Activated T-cell treated with anti-CD3 and anti-CD28 coated beads for 48 hours (primary cell): ENCODE measurements around the gene RBM47.
"Not testable (repeated sequence)": the region's sequence is repeated elsewhere in the genome, so short reads cannot be mapped to it uniquely, and the experiment has no call there.

Source experiments
- DNase-seq: peaks from one replicate; pipeline ENCODE4 v3.0.0-alpha.2; 2020; ENCODE audit warnings: low read depth

The RBM47 gene

DNA sequence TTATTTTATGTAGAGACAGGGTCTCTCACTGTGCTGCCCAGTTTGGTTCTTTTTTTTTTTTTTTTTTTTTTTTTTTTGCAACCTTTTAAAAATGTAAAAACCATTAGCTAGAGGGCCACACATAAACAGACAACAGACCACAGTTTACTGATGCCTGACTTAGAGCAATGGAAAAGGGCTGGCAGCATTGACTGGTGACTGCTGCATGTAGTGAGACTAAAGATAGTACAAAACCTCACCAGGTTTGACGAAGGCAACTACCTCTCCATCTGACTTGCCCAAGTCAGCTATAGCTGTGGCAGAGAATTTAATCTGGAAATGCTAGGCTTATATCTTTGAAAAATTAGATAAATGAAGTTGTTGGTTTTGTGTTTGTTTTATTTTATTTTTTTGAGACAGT is 102.9 kb downstream of the RBM47 start:
- no peak for DNase-seq

GRCh38 chr4:40525752-40526598 is 103.7 kb downstream of the RBM47 start:
- no peak for DNase-seq

GRCh38 chr4:40524366-40525041 is 105.2 kb downstream of the RBM47 start:
- no peak for DNase-seq

GRCh38 chr4:40523581-40523980 is 106.1 kb downstream of the RBM47 start:
- no peak for DNase-seq

- no peak for DNase-seq
Observed at GRCh38 chr4:40521957-40522356, 107.7 kb downstream of the RBM47 start.

- DNase-seq = no peak
Observed at GRCh38 chr4:40520533-40520932, 109.1 kb downstream of the RBM47 start.

- not testable (repeated sequence) for DNase-seq
Observed at GRCh38 chr4:40517081-40517480, 112.6 kb downstream of the RBM47 start.

DNA sequence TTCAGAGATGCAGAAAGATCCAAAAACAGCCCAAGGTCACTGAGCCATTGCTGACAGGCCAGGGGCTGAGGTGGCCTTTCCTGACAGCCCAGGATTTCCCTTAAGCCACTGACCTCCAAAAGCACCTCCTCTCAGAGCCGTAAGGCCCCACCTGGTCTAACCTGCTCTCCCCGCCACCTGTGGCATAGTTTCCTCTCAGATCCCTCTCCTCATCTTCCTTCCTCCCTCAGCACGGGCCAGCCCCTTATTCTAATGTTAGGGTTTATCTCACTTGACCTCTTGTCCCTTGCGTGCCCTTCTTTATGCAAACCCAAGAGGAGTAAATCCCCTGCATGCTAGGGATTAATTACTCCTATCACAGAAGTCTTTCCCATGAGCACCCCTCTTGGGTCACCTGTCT is 113.0 kb downstream of the RBM47 start:
- no peak for DNase-seq

DNA sequence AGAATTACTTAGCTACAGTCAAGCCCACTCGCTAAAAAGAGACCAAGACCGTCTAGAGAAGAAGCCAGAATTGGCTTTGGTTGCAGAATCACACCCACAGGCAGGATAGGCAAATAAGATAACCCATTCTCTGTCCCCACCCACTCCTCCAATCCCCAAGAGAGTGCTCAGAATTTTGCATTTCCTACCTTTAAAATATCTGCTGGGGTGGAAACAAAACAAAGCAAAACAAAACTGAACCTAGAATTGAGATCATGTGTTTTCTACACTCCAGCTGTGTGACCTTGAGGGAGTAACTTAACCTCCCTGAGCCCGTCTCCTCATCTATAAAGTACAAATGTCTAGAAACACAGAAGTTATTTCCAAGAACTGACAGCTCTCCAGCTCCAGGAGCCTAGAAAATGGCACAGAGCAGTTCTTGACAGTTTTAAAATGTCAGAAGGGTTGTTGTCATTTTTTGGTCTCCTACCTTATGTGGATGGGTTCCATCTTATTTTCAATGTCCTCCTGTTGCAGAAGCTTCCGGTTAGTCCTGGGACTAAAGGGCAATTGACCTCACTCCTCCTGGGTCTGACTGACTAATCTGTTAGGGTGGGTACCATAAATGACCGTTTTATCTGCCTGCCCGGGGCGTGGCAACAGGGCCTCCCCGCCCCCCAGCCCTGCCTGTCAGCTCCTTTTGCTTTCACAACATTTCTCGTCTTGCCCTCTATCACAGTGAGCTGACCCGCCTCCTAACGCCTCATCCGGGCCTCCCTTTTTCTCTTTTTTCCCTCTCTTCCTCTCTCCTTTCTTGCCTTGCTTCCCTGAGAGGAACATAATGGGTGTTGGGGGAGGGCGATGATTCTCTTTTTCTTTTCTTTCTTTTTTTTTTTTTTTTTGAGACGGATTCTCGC is 114.0 kb downstream of the RBM47 start:
- DNase-seq = no peak

DNA sequence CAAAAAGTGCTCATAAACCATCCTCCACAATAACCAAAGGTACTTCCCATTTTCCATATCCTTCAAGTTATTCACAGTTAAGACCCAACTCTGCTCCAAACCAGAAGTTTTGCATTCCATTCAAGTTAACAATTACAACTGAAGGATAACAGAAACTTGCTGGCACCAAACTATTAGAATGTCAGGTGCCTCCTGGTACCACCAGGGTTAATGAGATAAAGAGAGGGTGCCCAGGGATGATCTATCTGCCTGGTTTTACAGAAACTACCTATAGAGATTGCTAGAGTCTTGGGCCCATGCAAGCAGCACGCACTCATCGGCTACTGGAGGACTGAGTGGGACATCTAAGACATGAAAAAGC is 114.6 kb downstream of the RBM47 start:
- DNase-seq = no peak

- no peak for DNase-seq
Observed at GRCh38 chr4:40514497-40514951, 115.1 kb downstream of the RBM47 start.

DNA sequence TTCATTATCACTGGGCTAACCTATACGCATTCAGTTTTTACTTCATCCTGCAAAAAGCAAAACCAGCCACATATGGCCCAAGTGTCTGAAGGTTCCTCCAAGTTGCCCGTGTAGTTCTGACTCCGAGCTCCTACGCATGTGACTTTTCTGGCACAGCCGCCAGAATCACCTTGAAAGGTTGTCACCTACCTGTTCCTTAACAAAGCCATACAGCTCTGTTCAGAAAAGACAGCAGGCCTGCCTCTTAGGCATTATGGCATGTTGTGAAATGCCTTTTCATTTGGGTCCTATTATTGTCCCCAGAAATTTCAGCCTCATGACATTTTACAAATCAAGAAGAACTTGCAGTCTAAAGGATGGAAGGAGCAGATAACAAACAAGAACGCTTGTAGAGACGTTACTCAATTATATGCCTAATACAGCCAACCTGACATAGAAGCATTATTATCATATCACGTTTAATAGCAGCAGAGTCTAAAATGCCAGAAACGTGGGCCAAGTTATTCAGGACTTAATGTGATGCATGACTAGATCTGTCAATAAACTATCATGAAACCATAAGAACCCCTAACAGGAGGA is 118.5 kb downstream of the RBM47 start:
- no peak for DNase-seq

DNA sequence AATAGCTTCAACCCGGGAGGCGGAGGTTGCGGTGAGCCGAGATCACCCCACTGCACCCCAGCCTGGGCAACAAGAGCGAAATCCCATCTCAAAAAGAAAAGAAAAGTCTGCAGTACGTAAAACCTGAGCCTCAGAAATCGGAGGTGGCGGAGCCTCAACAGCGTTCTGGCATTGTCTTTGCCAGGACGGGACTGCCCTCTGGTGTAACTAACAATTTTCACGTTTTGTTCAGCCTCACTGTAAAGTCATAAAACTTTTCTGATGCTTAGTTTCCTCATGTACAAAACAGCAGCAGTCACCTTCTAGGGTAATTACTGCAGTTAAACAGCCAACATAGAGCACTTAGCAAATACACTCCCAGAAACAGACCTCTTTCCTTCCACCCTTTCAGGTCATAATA is 121.7 kb downstream of the RBM47 start:
- DNase-seq = no peak

DNA sequence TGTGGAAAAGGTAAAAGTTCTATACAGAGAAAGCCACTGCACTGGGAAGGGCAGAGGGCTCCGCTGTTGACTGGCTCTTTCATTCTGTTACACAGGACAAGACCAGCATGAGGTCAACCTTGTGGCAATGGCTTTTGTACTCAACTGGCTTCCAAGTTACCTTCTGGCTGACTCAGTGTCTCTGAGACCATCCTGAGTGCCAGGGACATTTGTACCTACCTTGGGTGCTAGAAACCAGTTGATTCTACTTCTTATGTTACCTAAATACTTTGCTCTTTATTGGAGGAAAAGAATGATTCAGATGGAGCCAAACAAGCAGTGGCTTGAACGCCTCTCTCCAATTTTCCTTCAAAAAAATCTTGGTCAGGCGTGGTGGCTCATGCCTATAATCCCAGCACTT is 123.2 kb downstream of the RBM47 start:
- DNase-seq = no peak

GRCh38 chr4:40506066-40506465 is 123.6 kb downstream of the RBM47 start:
- DNase-seq = no peak

DNA sequence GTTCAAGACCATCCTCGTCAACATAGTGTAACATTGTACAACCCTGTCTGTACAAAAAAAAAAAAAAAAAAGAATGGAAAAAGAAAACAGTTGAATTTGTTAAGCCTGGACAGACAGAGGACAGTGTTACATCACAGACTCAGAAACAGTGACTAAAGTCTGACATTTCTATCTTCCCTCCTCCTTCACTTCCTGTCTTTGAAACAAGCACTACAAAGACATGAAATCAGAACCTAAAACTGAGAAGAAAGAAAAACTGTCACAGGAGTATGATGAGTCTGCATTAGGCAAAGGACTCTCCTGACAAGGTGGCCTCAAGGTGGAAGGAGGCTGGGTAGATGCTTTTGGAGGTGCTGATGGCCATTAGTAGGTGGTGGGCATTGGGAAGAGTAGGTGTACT is 126.7 kb downstream of the RBM47 start:
- DNase-seq = no peak

DNA sequence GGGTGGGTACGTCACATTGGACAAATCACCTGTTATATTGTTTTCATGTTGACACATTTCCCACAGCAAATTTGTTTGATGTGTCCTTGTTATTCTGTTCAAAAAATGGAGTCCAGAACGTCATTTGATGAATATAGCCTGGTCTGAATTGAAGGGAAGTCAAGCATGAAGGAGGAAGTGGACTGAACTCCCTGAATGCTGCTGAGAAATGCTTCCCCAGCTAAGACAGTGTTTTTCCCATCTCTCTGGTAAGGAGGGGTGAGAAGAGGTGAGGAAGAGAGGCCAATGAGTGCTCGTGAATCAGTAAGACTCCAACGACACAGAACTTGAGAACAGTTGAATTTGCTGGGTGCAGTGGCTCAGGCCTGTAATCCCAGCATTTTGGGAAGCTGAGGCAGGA is 127.4 kb downstream of the RBM47 start:
- no peak for DNase-seq

DNA sequence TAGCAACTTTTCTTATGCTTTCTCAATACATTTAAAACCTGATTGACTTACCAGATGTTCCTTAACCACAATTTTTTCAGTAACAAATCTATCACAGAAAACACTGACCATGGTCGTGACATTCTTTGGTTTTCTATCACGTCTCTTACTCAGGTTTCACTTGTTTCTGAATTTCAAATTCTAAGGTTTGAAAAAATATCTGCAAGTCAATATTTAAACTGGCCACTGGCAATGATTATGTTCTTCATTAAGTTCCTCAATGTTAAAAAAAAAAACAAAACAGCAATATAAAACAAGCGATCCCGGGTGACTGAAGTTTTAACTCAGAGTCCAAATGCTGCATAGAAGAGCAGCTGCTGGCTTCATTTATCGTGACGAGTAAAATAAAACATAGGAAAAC is 128.9 kb downstream of the RBM47 start:
- no peak for DNase-seq

- no peak for DNase-seq
Observed at GRCh38 chr4:40493160-40493559, 136.5 kb downstream of the RBM47 start.

DNA sequence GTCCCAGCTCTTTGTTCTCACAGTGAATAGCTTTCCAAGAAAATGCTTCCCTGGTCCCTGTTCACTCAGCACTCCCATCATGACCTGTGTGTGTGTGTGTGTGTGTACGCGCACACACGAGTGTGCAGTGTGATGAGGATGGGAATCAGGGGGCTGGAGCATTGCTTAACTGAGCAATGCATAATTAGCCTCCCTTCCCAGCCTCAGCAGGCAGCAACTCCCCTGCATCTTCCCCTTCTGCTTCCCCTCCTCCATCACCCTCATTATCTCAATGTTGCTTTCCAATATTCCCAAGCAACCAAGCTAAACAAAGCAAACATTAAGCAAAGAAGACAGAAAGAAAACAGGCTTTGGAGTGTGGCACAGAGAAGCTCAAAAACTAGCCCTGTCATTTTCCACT is 137.0 kb downstream of the RBM47 start:
- DNase-seq = no peak

- DNase-seq = no peak
Observed at GRCh38 chr4:40490481-40490880, 139.2 kb downstream of the RBM47 start.

GRCh38 chr4:40489961-40490360 is 139.7 kb downstream of the RBM47 start:
- DNase-seq = no peak
